B cell (primary cell): ENCODE results near the gene TSC22D1. TPM values are rescaled to one million over a fixed set of nuclear protein-coding genes. Genes with fewer than 3 reads are reported as not detected.

Experiments
- ATAC-seq: fragments of 200-7000 bp; cut with Tn5 transposase; one replicate; pipeline ENCODE4 v1.10.0; 2021; ENCODE audit warnings: low read depth, mild to moderate bottlenecking, moderate number of reproducible peaks, moderate library complexity
- CTCF ChIA-PET: fragments of 350-600 bp; sonication (Branson Sonifier 250); formaldehyde crosslinking; loops from one replicate; lab custom pipeline; 2021; ENCODE audit warnings: antibody characterized with exemption, inconsistent platforms; lab: Charles Lee
- POLR2A ChIA-PET: fragments of 350-600 bp; sonication (Branson Sonifier 250); formaldehyde crosslinking; loops from one replicate; lab custom pipeline; 2021; ENCODE audit warnings: antibody characterized with exemption; lab: Charles Lee
- DNase-seq: peaks from one replicate; pipeline ENCODE4 v3.0.0; 2013
- H2AFZ ChIP-seq: 2 replicates; pipeline ENCODE4 v1.6.1; 2012; ENCODE audit warnings: mild to moderate bottlenecking, low read depth, low read length; ENCODE audit not compliant: insufficient read depth, poor library complexity, severe bottlenecking
- H3K27ac ChIP-seq, 2 donors: 1 replicate in 1 of 2; 2 replicates in 1 of 2; pipeline ENCODE4 v1.5.1; 2012 to 2013; ENCODE audit warnings: low read length in 2 of 2, mild to moderate bottlenecking in 2 of 2, moderate library complexity in 1 of 2
- H3K27me3 ChIP-seq, 4 experiments: fragments of 200-600 bp in 1 of 4; sonication (generic) in 1 of 4; replicated peaks in 1 of 4; 1 replicate in 2 of 4; 2 replicates in 2 of 4; pipeline versions ENCODE4 v1.6.1 to v1.7.0; 2013 to 2016; ENCODE audit warnings: low read length in 3 of 4, mild to moderate bottlenecking in 2 of 4, mixed read lengths in 1 of 4, moderate library complexity in 1 of 4; ENCODE audit not compliant: insufficient read depth in 4 of 4, control insufficient read depth in 3 of 4; ENCODE audit errors: control extremely low read depth in 1 of 4
- H3K36me3 ChIP-seq, 2 experiments: replicated peaks in 1 of 2; 1 replicate in 1 of 2; 2 replicates in 1 of 2; pipeline versions ENCODE4 v1.6.1 to v1.7.1; 2013; ENCODE audit warnings: low read length in 1 of 2; ENCODE audit not compliant: insufficient read depth in 2 of 2, control insufficient read depth in 1 of 2; ENCODE audit errors: control extremely low read depth in 1 of 2, extremely low read depth in 1 of 2
- H3K4me1 ChIP-seq, 2 donors: fragments of 200-600 bp in 1 of 2; sonication (generic) in 1 of 2; 1 replicate in 1 of 2; 2 replicates in 1 of 2; pipeline versions ENCODE4 v1.5.1 to v1.6.1; 2013 to 2017; ENCODE audit warnings: low read length in 2 of 2; ENCODE audit not compliant: control insufficient read depth in 2 of 2, insufficient read depth in 2 of 2
- H3K4me2 ChIP-seq: replicated peaks from 2 replicates; pipeline ENCODE3; 2012; ENCODE audit warnings: mild to moderate bottlenecking, low read depth, low read length; ENCODE audit not compliant: poor library complexity, severe bottlenecking
- H3K4me3 ChIP-seq, 5 experiments: fragments of 200-600 bp in 1 of 5; sonication (generic) in 1 of 5; 1 replicate in 3 of 5; 2 replicates in 2 of 5; pipeline versions ENCODE4 v1.5.1 to v1.7.0; 2011 to 2016; ENCODE audit warnings: low read length in 4 of 5, mild to moderate bottlenecking in 4 of 5, low read depth in 2 of 5, control low read depth in 1 of 5, moderate library complexity in 1 of 5; ENCODE audit not compliant: insufficient read depth in 1 of 5; ENCODE audit errors: control extremely low read depth in 1 of 5, extremely low read depth in 1 of 5
- H3K79me2 ChIP-seq: fragments of 200-600 bp; sonication (generic); one replicate; pipeline ENCODE4 v1.6.0; 2016; ENCODE audit warnings: low read length; ENCODE audit not compliant: control insufficient read depth, insufficient read depth
- H3K9ac ChIP-seq: fragments of 200-600 bp; sonication (generic); 2 replicates; pipeline ENCODE4 v1.6.1; 2017; ENCODE audit warnings: mild to moderate bottlenecking, low read length, moderate library complexity
- H3K9me3 ChIP-seq, 3 donors: one replicate each; pipeline versions ENCODE4 v1.6.1 to v1.7.1; 2013; ENCODE audit warnings: low read length in 2 of 3; ENCODE audit not compliant: control insufficient read depth in 2 of 3, insufficient read depth in 1 of 3; ENCODE audit errors: control extremely low read depth in 1 of 3
- H4K20me1 ChIP-seq: 2 replicates; pipeline ENCODE4 v1.6.0; 2012; ENCODE audit warnings: mild to moderate bottlenecking, low read length; ENCODE audit not compliant: insufficient read depth, control insufficient read depth, poor library complexity, severe bottlenecking
- H3K27ac Mint-ChIP-seq: one replicate; pipeline ENCODE4 v1.8.0; 2021; ENCODE audit warnings: mixed read lengths
- H3K27me3 Mint-ChIP-seq: one replicate; pipeline ENCODE4 v1.8.0; 2021; ENCODE audit warnings: mixed read lengths
- H3K4me1 Mint-ChIP-seq: one replicate; pipeline ENCODE4 v1.8.0; 2021; ENCODE audit warnings: mixed read lengths
- H3K4me3 Mint-ChIP-seq: one replicate; pipeline ENCODE4 v1.8.0; 2021; ENCODE audit warnings: mixed read lengths
- H3K9me3 Mint-ChIP-seq: one replicate; pipeline ENCODE4 v1.8.0; 2022; ENCODE audit warnings: mixed read lengths; ENCODE audit not compliant: insufficient read depth
- CTCF ChIP-seq: fragments of 200-600 bp; IDR thresholded peaks from one replicate; pipeline ENCODE4 v1.8.0; 2022; ENCODE audit warnings: antibody characterized with exemption, mild to moderate bottlenecking
- EZH2 ChIP-seq: IDR thresholded peaks from 2 replicates; pipeline ENCODE4 v1.6.1; 2012; ENCODE audit warnings: borderline replicate concordance, low read depth, mild to moderate bottlenecking, moderate library complexity, low read length; ENCODE audit not compliant: insufficient read depth, poor library complexity, severe bottlenecking
- WGBS: methylation state at CpG from one replicate; pipeline ENCODE4 v1.1.5; 2013; ENCODE audit warnings: missing lambda C conversion rate; ENCODE audit not compliant: insufficient coverage; 5-methylcytosine and 5-hydroxymethylcytosine counted together
- intact Hi-C: fragments of 100-400 bp; cut with micrococcal nuclease; formaldehyde crosslinking; loops from one replicate; pipeline ENCODE4 v1.10.0; 2022
- polyA plus RNA-seq: library from polyadenylated mRNA; depleted of rRNA; stranded (reverse); fragments of >200 nt; gene quantifications from 2 replicates; pipeline ENCODE4 v1.2.3, GENCODE V29; 2012
- total RNA-seq, 2 donors: library from RNA; stranded (reverse); fragments of 120-200 nt in 1 of 2; gene quantifications; 1 replicate in 1 of 2; 2 replicates in 1 of 2; pipeline versions ENCODE4 v1.2.3 to v1.2.4, GENCODE V29; 2013 to 2022

The TSC22D1 gene
- total and polyA plus RNA-seq, 2 donors (not counting 1 experiment from before 2014, with no cell fraction given) = 7.0 to 36.6 TPM

DNA sequence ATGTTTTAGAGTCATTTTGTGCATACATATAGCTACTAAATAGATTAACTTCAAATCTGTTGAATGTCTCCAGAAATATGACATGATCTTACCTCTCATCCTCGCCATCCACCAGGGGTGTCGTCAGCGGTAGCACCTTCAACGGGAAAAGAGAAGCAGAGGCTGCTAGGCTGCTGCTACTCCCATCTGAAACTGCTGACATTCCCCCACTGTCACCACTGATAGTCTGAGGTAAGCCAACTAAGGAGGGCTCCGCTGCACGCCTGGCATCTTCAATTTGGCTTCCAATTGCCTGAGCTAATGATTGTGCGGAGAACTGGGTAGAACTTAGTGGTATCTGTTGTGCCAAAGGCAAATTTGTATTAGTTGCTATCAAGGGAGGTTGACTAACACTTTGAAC is 3.1 kb downstream of the TSC22D1 start:
- Mint-ChIP-seq H3K4me3 (no peak overlapping the region), H3K27me3 (peaks cover 6% of the 10 kb centered on the region), H3K9me3 (no peaks in the 10 kb centered on the region), H3K27ac (no peak overlapping the region), H3K4me1 (peaks cover 30% of the 10 kb centered on the region)
- no peak overlapping the region for H2AFZ ChIP-seq
- intact Hi-C loops = loop anchor here (10.0 kb wide), 2 partner anchors 668 to 1482 kb away; partner anchors contain the start of gene ZC3H13
- H3K4me1 ChIP-seq = peaks cover 8 to 14% of the 10 kb centered on the region in 2 donors
- no peak overlapping the region for H3K27ac ChIP-seq
- WGBS = 96% methylated on average over 7 of the region's 7 CpGs
- no peaks in the 10 kb centered on the region for H3K27me3 ChIP-seq
- H3K4me3 ChIP-seq = no peak overlapping the region
- H3K4me2 ChIP-seq = no peak overlapping the region
- peaks cover 5% of the 10 kb centered on the region for H3K79me2 ChIP-seq
- no peaks in the 10 kb centered on the region for H4K20me1 ChIP-seq
- DNase-seq (no peak), ATAC-seq (no peak)
- ChIA-PET POLR2A (no interaction called here), CTCF (interaction anchor here (2.4 kb wide), 1 partner anchor 90 kb away, joined by 10 read pairs; no protein-coding TSS in a partner anchor)
- no peak overlapping the region for H3K9ac ChIP-seq
- no peaks in the 10 kb centered on the region for H3K36me3 ChIP-seq
- H3K9me3 ChIP-seq = no peaks in the 10 kb centered on the region
- TF ChIP-seq CTCF (no peak), EZH2 (no peak)

- Mint-ChIP-seq H3K4me3 (no peak overlapping the region), H3K27me3 (no peaks in the 10 kb centered on the region), H3K9me3 (no peaks in the 10 kb centered on the region), H3K4me1 (peaks cover 2% of the 10 kb centered on the region), H3K27ac (no peak overlapping the region)
- TF ChIP-seq CTCF = no peak
- TF ChIP-seq EZH2 = no peak
- H3K79me2 ChIP-seq = peaks cover 4% of the 10 kb centered on the region
- no peak overlapping the region for H3K4me2 ChIP-seq
- CTCF ChIA-PET = interaction anchor here (1.2 kb wide), 1 partner anchor 19 kb away, joined by 3 read pairs; no protein-coding TSS in a partner anchor
- POLR2A ChIA-PET = no interaction called here
- no peak overlapping the region for H3K4me3 ChIP-seq
- H4K20me1 ChIP-seq = no peaks in the 10 kb centered on the region
- H3K27me3 ChIP-seq = no peaks in the 10 kb centered on the region
- H3K9ac ChIP-seq = no peak overlapping the region
- no peaks in the 10 kb centered on the region for H3K4me1 ChIP-seq
- no peaks in the 10 kb centered on the region for H3K9me3 ChIP-seq
- intact Hi-C loops = no loop called here
- H2AFZ ChIP-seq = no peak overlapping the region
- no peak overlapping the region for H3K27ac ChIP-seq
- H3K36me3 ChIP-seq = no peaks in the 10 kb centered on the region
- DNase-seq (no peak), ATAC-seq (no peak)
These were observed 9.5 kb downstream of the TSC22D1 start for GRCh38 chr13:44566601-44567000.
